Transverse colon (tissue), 4 donors: ENCODE data around the gene CYP27A1. TPM values are rescaled to one million over a fixed set of nuclear protein-coding genes. Genes with fewer than 3 reads are reported as not detected.

ENCODE experiments used
- DNase-seq: peaks from one replicate; pipeline ENCODE4 v3.0.0-alpha.2; 2019
- H3K27ac ChIP-seq, 4 donors: fragments of 200-600 bp; sonication (generic); 2 replicates each; pipeline ENCODE4 v1.5.1; 2016 to 2018; ENCODE audit warnings: inconsistent platforms in 4 of 4
- H3K27me3 ChIP-seq: fragments of 200-600 bp; sonication (generic); 2 replicates; pipeline ENCODE4 v1.5.1; 2017; ENCODE audit warnings: inconsistent platforms
- H3K36me3 ChIP-seq, 4 donors: fragments of 200-600 bp; sonication (generic); 2 replicates each; pipeline ENCODE4 v1.5.1; 2017 to 2019; ENCODE audit warnings: inconsistent platforms in 4 of 4
- H3K4me1 ChIP-seq, 4 donors: fragments of 200-600 bp; sonication (generic); 2 replicates each; pipeline ENCODE4 v1.5.1; 2017 to 2020; ENCODE audit warnings: inconsistent platforms in 4 of 4
- H3K4me3 ChIP-seq, 4 donors: fragments of 200-600 bp; sonication (generic); 1 replicate in 1 of 4; 2 replicates in 3 of 4; pipeline versions ENCODE4 v1.5.1 to v1.6.1; 2017 to 2019; ENCODE audit warnings: inconsistent platforms in 4 of 4
- H3K9me3 ChIP-seq, 2 donors: fragments of 200-600 bp; sonication (generic); 2 replicates each; pipeline ENCODE4 v1.5.1; 2017 to 2019; ENCODE audit warnings: inconsistent platforms in 2 of 2
- EP300 ChIP-seq: sonication (generic); formaldehyde crosslinking; IDR thresholded peaks from one replicate; pipeline ENCODE4 v1.6.1; 2017; ENCODE audit warnings: antibody characterized with exemption, low read depth
- POLR2A ChIP-seq: fragments of 450-650 bp; IDR thresholded peaks from one replicate; pipeline ENCODE4 v1.6.1; 2016; ENCODE audit warnings: antibody characterized with exemption, mild to moderate bottlenecking, moderate library complexity
- POLR2AphosphoS5 ChIP-seq, 3 donors: sonication (generic); formaldehyde crosslinking; IDR thresholded peaks; one replicate each; pipeline ENCODE4 v1.6.1; 2016; ENCODE audit warnings: antibody characterized with exemption in 3 of 3
- WGBS, 2 donors: methylation state at CpG; one replicate each; pipeline ENCODE4 v1.1.5; 2018; ENCODE audit warnings: low coverage in 1 of 2; 5-methylcytosine and 5-hydroxymethylcytosine counted together
- in situ Hi-C, 4 donors: fragments of 200-750 bp; cut with MboI; loops; one replicate each; pipeline versions ENCODE4 v1.15.0 to v1.15.1; 2017; ENCODE audit warnings: low sequenced_read_pairs in 3 of 4, low pct_ligation_motif_present in 1 of 4, low pct_unique_long_range_greater_than_20kb in 1 of 4
- intact Hi-C: fragments of 100-400 bp; cut with DNase I; formaldehyde crosslinking; loops from one replicate; pipeline ENCODE4 v1.15.1; 2023; ENCODE audit warnings: low total_unique reads
- total RNA-seq, 4 donors: library from RNA; depleted of rRNA; stranded (reverse); fragments of >200 nt; gene quantifications; one replicate each; pipeline ENCODE4 v1.1.0, GENCODE V29; 2016
- TF ChIP-seq, protein P1 (sequence below), 5 experiments: fragments of 200-600 bp in 3 of 5; fragments of 450-650 bp in 2 of 5; sonication (generic) in 3 of 5; IDR thresholded peaks; 1 replicate in 2 of 5; 2 replicates in 3 of 5; pipeline ENCODE4 v1.5.1; 2016 to 2017; ENCODE audit warnings: antibody characterized with exemption in 5 of 5, inconsistent platforms in 3 of 5, mild to moderate bottlenecking in 2 of 5, moderate library complexity in 1 of 5

The CYP27A1 gene
- total RNA-seq, 4 donors from 2014 or later, result 48.3 to 159 (median 75.5) TPM

DNA sequence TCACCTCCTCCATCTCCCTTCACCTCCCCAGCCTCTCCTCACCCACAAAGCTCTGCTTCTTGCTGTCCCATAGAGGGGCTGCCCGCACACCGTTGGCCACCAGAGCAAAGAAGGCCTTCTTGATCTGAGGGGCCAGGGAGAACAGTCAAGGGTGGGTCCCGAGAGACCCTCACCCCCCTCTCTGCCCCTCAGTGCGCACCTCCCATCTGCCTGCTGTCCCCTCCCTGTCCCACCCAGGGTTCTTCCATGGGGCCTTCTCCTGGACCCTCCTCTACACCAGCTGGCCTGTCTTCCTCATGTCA, 46.5 kb downstream of the CYP27A1 start:
- Histone ChIP-seq H3K4me3 (no peak overlapping the region), H3K36me3 (no peaks in the 10 kb centered on the region), H3K4me1 (no peaks in the 10 kb centered on the region), H3K27me3 (peaks cover 14% of the 10 kb centered on the region), H3K9me3 (no peaks in the 10 kb centered on the region), H3K27ac (no peak overlapping the region)
- no peak for DNase-seq
- 87% methylated on average over 4 of the region's 4 CpGs; no CpG with 5 or more reads in 1 of the 2 donors for WGBS, 2 donors
- in situ Hi-C loops, result loop anchor here in 2 of 4 donors (25.0 kb wide), 2 partner anchors 91 to 116 kb away; partner anchors contain the start of gene TTLL4 (in 1 of the 2)
- TF ChIP-seq POLR2AphosphoS5 (IDR thresholded peaks at IDR 0.05), result no peak
- TF ChIP-seq POLR2A, result no peak
- TF ChIP-seq, protein P1, sequence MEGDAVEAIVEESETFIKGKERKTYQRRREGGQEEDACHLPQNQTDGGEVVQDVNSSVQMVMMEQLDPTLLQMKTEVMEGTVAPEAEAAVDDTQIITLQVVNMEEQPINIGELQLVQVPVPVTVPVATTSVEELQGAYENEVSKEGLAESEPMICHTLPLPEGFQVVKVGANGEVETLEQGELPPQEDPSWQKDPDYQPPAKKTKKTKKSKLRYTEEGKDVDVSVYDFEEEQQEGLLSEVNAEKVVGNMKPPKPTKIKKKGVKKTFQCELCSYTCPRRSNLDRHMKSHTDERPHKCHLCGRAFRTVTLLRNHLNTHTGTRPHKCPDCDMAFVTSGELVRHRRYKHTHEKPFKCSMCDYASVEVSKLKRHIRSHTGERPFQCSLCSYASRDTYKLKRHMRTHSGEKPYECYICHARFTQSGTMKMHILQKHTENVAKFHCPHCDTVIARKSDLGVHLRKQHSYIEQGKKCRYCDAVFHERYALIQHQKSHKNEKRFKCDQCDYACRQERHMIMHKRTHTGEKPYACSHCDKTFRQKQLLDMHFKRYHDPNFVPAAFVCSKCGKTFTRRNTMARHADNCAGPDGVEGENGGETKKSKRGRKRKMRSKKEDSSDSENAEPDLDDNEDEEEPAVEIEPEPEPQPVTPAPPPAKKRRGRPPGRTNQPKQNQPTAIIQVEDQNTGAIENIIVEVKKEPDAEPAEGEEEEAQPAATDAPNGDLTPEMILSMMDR (IDR thresholded peaks at IDR 0.05), result no peak
- TF ChIP-seq EP300, result no peak
- intact Hi-C loops, result loop anchor here (10.0 kb wide), 1 partner anchor 104 kb away; no protein-coding TSS in a partner anchor

DNA sequence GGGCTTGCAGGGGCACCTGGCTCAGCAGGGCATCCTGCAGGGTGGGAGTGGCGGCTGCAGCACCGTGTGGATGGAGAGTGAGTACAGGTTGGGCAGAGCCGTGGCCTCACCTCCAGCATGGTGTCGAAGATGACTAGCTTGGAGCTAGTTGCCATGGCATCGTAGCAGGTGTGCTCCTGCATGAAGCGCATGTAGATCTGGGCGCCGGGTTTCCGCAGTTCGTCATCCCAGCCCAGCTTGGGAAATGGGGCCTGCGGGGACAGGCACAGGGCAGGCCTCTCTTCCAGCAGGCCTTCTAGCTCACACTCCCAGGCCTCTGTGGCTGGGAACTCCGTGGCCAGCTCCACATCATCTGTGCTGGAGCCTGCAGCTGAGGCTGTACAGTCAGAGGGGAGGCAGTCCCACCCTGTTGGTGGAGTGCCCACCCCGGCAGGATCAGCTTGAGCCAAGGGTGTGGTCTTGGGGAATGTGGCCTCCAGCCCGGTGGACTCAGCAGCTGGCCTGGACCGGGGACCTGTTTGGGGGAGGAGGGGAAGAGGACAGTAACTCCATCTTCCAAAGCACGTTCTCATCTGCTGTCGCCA, 48.0 kb downstream of the CYP27A1 start:
- 73% methylated on average over 8 of the region's 17 CpGs; no CpG with 5 or more reads in 1 of the 2 donors for WGBS, 2 donors
- Histone ChIP-seq H3K27ac (no peak overlapping the region), H3K27me3 (peaks cover 19% of the 10 kb centered on the region), H3K9me3 (no peaks in the 10 kb centered on the region), H3K36me3 (no peaks in the 10 kb centered on the region), H3K4me3 (no peak overlapping the region), H3K4me1 (no peaks in the 10 kb centered on the region)
- TF ChIP-seq POLR2AphosphoS5 (IDR thresholded peaks at IDR 0.05) (no peak), POLR2A (no peak), EP300 (no peak)
- TF ChIP-seq, protein P1 (IDR thresholded peaks at IDR 0.05), result no peak
- no peak for DNase-seq
- intact Hi-C loops, result loop anchor here (10.0 kb wide), 1 partner anchor 105 kb away; no protein-coding TSS in a partner anchor
- in situ Hi-C loops, result loop anchor here (10.0 to 25.0 kb wide), 4 partner anchors 93 to 118 kb away; partner anchors contain the start of gene TTLL4 (in 1 of the 4)

DNA sequence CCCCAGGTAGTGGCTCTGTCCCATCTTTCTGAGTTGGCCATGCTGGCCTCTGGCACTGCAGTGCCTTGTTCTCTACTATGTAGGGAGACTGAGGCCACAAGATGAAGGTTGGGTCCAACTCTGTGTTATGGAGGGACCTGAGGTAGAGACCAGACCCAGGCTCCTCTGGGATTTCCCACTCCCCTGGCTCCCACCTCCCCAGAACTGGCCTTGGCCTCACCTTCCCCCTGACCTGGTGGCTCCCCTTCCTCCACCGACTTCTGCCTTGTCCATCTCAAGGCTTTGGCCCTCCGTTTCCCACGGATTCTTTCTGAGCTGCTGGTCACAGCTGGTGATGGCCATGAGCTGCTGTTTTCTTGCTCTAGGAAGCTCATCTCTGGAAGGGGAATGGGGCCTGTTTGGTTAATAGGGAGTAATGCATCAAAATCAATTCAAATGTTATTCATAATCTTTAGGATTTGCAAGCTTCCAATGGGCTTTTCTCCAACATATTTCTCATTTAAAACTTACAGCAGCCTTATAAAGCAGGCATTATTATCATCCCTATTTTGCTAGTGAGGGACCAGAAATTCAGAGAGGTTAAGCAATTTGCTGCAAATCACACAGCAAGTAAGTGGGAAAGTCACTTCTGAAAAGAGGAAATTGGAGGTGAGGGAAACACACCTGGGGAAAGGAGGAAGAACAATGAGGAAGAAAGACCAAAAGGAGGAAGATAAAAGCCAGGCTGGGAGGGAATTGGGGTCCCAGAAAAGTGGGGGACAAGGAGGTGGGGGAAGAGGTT, 48.8 kb downstream of the CYP27A1 start:
- TF ChIP-seq, protein P1 (IDR thresholded peaks at IDR 0.05), result no peak
- TF ChIP-seq EP300 (no peak), POLR2AphosphoS5 (IDR thresholded peaks at IDR 0.05) (no peak)
- intact Hi-C loops (no loop called here), in situ Hi-C loops (loop anchor here (10.0 to 25.0 kb wide), 4 partner anchors 93 to 118 kb away; partner anchors contain the start of gene TTLL4 (in 1 of the 4))
- Histone ChIP-seq H3K36me3 (no peaks in the 10 kb centered on the region), H3K27ac (no peak overlapping the region), H3K27me3 (peaks cover 27% of the 10 kb centered on the region), H3K9me3 (no peaks in the 10 kb centered on the region), H3K4me1 (no peaks in the 10 kb centered on the region), H3K4me3 (no peak overlapping the region)
- no peak for DNase-seq
- WGBS, 2 donors, result 68 to 79% methylated on average over 3 of the region's 3 CpGs

DNA sequence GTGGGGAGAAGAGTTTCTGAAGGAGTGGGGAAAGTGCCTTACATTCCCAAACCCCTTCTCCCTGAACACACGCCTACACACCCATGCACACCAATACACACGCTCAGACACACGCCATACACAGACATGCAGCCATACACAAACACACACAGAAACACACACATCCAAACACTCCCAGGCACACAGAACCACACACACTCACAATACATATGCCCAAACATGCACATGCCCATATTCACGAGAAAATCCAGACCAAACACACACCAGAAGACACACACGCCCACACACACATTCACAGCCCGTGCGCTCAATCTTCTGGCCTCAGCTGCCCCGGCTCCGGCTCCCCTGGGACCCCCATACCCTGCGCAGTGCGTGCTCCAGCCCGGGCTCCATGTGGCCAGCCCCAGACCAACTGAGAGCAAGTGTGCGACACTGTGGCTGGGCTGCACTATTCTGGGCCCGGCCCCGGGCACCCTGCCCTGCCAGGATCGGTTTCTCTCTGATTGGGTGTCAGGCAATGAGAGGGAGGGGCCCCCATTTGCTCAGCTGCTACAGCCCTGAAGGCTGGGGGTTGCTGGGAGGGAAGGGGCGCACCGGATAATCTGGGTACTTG, 49.5 kb downstream of the CYP27A1 start, which contains the start of gene PRKAG3:
PRKAG3 (minus strand) TSS at position 426 of the 613 bp plus-strand sequence.
- no peak within 1 kb of the TSS for H3K4me3 ChIP-seq
- peaks cover 34% of the 10 kb centered on the region for H3K27me3 ChIP-seq
- 60 to 73% methylated on average over 2 to 18 of the region's 18 CpGs for WGBS, 2 donors
- H3K9me3 ChIP-seq, result no peaks in the 10 kb centered on the region
- H3K36me3 ChIP-seq, result no peaks in the 10 kb centered on the region
- no peak for TF ChIP-seq POLR2A
- TF ChIP-seq EP300, result no peak
- intact Hi-C loops (no loop called here), in situ Hi-C loops (loop anchor here (10.0 to 25.0 kb wide), 4 partner anchors 94 to 119 kb away; partner anchors contain the start of gene TTLL4 (in 1 of the 4))
- no peak for DNase-seq
- H3K4me1 ChIP-seq, result no peaks in the 10 kb centered on the region
- H3K27ac ChIP-seq, result no peak within 1 kb of the TSS
